H1 (cell line): ENCODE measurements around the gene LTBP3. TPM values are rescaled to one million over a fixed set of nuclear protein-coding genes. Genes with fewer than 3 reads are reported as not detected.

ENCODE experiments used
- ATF2 ChIP-seq: IDR thresholded peaks from 2 replicates; pipeline ENCODE4 v1.6.1; 2012; ENCODE audit warnings: low read length, inconsistent platforms
- CHD2 ChIP-seq: IDR thresholded peaks from 2 replicates; pipeline ENCODE4 v1.6.1; 2012; ENCODE audit warnings: low read length, improper control_type of control experiment
- CHD7 ChIP-seq: fragments of 300-600 bp; sonication (generic); IDR thresholded peaks from 2 replicates; pipeline ENCODE4 v1.7.1; 2012; ENCODE audit warnings: low read length, moderate library complexity, mild to moderate bottlenecking, inconsistent platforms; ENCODE audit not compliant: insufficient replicate concordance
- EGR1 ChIP-seq: IDR thresholded peaks from 2 replicates; pipeline ENCODE4 v1.6.1; 2011; ENCODE audit warnings: low read depth, low read length, borderline replicate concordance
- HDAC6 ChIP-seq: IDR thresholded peaks from one replicate; pipeline ENCODE4 v1.7.1; 2012; ENCODE audit warnings: low read depth, mild to moderate bottlenecking, inconsistent platforms, low read length, moderate library complexity
- KDM4A ChIP-seq: IDR thresholded peaks from one replicate; pipeline ENCODE4 v1.7.1; 2012; ENCODE audit warnings: low read depth, mild to moderate bottlenecking, moderate library complexity, low read length, inconsistent platforms; ENCODE audit not compliant: severe bottlenecking
- RNF2 ChIP-seq: fragments of 200-900, 300-1000 bp; sonication (generic); IDR thresholded peaks from 2 replicates; pipeline ENCODE4 v1.7.1; 2016; ENCODE audit warnings: borderline replicate concordance, low read depth, mild to moderate bottlenecking, antibody characterized with exemption, low read length; ENCODE audit not compliant: poor library complexity, severe bottlenecking; ENCODE audit errors: missing control alignments
- RXRA ChIP-seq: IDR thresholded peaks from 2 replicates; pipeline ENCODE4 v1.6.1; 2011; ENCODE audit warnings: low read depth, mild to moderate bottlenecking, low read length, moderate library complexity; ENCODE audit not compliant: insufficient read depth
- SP1 ChIP-seq: IDR thresholded peaks from 2 replicates; pipeline ENCODE4 v1.6.1; 2011; ENCODE audit warnings: low read depth, low read length
- SUZ12 ChIP-seq: fragments of 200-600 bp; sonication (generic); IDR thresholded peaks from 2 replicates; pipeline ENCODE4 v1.6.1; 2012; ENCODE audit warnings: mild to moderate bottlenecking, inconsistent platforms, low read length, moderate library complexity, mixed read lengths
- TCF12 ChIP-seq: IDR thresholded peaks from 2 replicates; pipeline ENCODE4 v1.6.1; 2011; ENCODE audit warnings: low read depth, mild to moderate bottlenecking, low read length
- polyA plus RNA-seq, 7 experiments: library from polyadenylated mRNA; depleted of rRNA in 3 of 7; stranded (reverse) in 5 of 7; unstranded in 2 of 7; fragments of >200 nt in 5 of 7; fragments of 200-250 nt in 2 of 7; gene quantifications; 1 replicate in 5 of 7; 2 replicates in 1 of 7; 4 replicates in 1 of 7; pipeline versions ENCODE4 v1.2.1 to v1.2.3, GENCODE V29; 2011 to 2013; ENCODE audit warnings: missing spikeins in 2 of 7, mixed read lengths in 2 of 7
- total RNA-seq: library from RNA; stranded (reverse); fragmentation: NEBNext Ultra II Directional; extraction: Animal tissue kit (Norgen Biotek cat#: 25700); gene quantifications from 2 replicates; pipeline ENCODE4 v1.2.1, GENCODE V29; 2021

The LTBP3 gene
- total and polyA plus RNA-seq, 2 of the 8 experiments (the other 6 are each of a cell fraction or from before 2014, with no cell fraction given), result 12.8 to 17.8 TPM

- TF ChIP-seq CHD7 (no peak), EGR1 (no peak), SP1 (no peak), CHD2 (no peak), KDM4A (no peak), TCF12 (no peak), ATF2 (no peak), HDAC6 (no peak), RNF2 (no peak), SUZ12 (no peak), RXRA (no peak)
Observed at GRCh38 chr11:65537296-65537597, 20.9 kb downstream of the LTBP3 start (continued).
